Neural progenitor cell (in vitro differentiated cells): ENCODE measurements around the gene UBE2I.

Source experiments
- CTCF ChIP-seq: fragments of 200-600 bp; sonication (generic); IDR thresholded peaks from 2 replicates; pipeline ENCODE4 v1.5.1; 2017; ENCODE audit warnings: antibody characterized with exemption, mild to moderate bottlenecking
- EZH2 ChIP-seq: fragments of 200-600 bp; sonication (generic); IDR thresholded peaks from 2 replicates; pipeline ENCODE4 v1.6.1; 2017; ENCODE audit warnings: antibody characterized with exemption, mild to moderate bottlenecking, moderate library complexity

DNA sequence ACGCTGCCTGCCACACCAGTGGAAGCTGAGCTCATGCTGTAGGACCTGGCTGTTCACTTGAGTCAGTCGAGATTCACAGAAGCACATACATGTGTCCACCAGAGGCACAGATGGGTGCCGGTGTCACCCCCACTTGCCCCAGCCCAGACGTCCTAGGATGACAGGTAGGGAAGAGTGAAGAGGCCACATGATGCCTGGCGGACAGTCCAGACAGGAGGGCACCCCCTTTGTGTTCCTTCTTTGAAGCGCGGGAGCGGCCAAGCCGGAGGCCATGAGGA lies 8.8 kb downstream of the UBE2I start:
- TF ChIP-seq CTCF (no peak), EZH2 (no peak)
